NK-92 (cell line): ENCODE measurements around the gene CD200.
"Not testable (repeated sequence)": the region's sequence is repeated elsewhere in the genome, so short reads cannot be mapped to it uniquely, and the experiment has no call there.

Source experiments
- DNase-seq: peaks from one replicate; lab custom pipeline; 2025; ENCODE audit not compliant: unreplicated experiment; lab: John Stamatoyannopoulos, UW

CD200 gene

GRCh38 chr3:112357930-112358780 is 25.2 kb downstream of the CD200 start:
- no peak for DNase-seq

DNA sequence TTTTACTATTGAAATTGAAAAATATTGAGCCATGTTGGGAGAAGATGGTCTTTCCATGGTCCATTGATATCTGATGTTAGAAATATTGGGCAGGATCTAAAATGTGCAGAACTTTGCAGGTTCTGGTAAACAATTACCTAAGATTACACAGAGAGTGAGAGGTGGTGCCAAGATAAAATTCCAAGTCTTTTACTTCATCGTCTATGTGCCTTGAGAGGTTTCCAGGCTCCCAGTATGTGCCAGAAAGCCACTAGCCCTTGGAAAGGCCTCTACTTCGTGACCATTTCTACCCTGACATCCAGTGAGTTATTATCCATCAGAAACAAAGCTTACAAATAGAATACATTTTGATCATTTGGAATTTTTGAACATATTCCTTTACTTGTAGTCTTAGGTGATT is 27.6 kb downstream of the CD200 start:
- no peak for DNase-seq

DNA sequence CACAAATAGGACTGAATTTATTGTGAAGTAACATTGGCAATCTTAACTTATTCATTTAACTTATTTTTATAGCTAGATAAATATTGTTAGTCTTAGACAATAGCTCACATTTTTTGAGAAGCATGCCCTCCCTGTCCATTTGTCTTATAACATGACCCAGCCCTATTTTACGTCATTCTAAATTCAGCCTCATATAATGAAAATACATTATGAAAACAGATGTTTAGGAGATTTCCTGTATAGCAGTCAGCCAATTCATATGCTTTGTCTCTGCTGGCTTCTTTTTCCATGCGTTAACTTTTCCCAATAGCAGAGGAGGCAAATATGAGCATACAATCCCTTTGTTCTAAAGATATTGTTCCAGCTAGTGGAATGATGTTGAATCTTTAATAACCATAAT is 29.3 kb downstream of the CD200 start:
- no peak for DNase-seq

DNA sequence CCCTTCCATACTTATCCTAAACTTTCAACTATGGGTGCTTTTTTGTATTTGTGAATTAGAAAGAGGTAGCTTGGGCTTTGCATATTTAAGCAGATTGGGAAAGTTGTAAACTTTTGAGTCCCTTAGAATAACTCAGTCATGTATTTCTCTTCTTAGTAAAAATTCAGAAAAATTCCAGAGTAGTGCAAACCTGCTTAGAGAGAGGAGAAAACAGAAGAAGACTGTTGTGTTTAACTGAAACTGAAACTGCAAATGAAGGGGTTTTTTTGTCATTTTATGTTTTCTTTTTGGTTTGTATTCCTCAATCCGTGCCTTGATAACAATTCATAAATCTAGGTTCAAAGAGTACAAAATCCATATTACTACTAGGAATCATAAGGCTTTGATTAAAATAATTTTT is 31.3 kb downstream of the CD200 start:
- DNase-seq, result no peak

GRCh38 chr3:112365035-112365434 is 32.1 kb downstream of the CD200 start:
- no peak for DNase-seq

DNA sequence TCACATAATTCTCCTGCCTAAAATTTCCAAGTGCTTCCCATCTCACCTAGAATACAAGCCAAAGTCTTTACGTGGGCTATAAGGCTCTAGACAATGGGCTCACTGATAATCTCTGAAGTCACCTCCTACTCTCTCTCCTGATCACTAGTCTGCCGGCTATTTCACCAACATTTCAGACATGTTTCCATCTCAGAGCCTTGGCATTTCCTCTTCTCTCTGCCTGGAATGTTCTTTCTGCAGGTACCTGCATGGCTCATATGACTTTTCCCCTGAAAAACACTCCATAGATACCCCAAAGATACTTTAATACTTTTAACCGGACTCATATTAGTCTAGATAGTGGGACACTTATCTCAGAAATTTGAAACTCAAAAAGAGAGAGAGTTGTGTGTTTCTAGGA is 32.7 kb downstream of the CD200 start:
- DNase-seq, result no peak

GRCh38 chr3:112366522-112366921 is 33.6 kb downstream of the CD200 start:
- DNase-seq, result no peak

DNA sequence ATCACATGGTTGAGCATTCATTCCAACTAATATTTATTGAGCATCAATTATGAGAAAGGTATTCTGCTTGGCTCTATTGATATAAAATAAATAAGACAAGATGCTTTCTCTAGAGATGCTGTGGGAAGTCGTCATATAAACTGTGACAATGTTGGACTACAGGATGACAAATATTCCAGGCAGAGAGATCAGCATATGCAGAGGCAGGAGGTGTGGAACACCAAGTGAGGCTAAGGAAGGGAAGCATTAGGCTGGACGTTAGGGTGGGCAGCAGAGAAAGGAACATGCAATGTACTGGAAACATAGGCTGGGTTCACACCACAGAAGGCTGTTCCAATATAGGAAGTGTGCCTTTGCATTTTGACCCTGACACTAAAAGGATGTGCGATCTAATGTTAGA is 38.6 kb downstream of the CD200 start:
- no peak for DNase-seq

- no peak for DNase-seq
These were observed 39.4 kb downstream of the CD200 start for GRCh38 chr3:112372396-112372795.

- no peak for DNase-seq
These were observed 40.5 kb downstream of the CD200 start for GRCh38 chr3:112373476-112373875.

DNA sequence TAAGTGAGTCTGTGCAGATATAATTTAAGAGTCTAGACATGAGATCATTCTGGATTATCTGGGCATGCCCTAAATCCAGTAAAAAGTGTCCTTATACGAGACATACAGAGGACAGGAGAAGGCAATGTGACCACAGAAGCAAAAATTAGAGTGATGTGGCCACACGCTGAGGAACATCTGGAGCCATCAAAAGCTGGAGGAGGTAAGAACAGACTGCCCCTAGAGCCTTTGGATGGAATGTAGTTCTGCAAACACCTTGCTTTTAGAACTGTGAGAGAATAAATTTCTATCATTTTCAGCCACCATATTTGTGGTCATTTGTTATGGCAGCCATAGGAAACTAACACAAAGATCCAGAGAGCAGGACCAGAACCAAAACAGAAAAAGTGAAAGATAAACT is 41.0 kb downstream of the CD200 start:
- DNase-seq, result no peak

- no peak for DNase-seq
These were observed 41.4 kb downstream of the CD200 start for GRCh38 chr3:112374333-112374734.

GRCh38 chr3:112375117-112375516 is 42.2 kb downstream of the CD200 start:
- no peak for DNase-seq

DNA sequence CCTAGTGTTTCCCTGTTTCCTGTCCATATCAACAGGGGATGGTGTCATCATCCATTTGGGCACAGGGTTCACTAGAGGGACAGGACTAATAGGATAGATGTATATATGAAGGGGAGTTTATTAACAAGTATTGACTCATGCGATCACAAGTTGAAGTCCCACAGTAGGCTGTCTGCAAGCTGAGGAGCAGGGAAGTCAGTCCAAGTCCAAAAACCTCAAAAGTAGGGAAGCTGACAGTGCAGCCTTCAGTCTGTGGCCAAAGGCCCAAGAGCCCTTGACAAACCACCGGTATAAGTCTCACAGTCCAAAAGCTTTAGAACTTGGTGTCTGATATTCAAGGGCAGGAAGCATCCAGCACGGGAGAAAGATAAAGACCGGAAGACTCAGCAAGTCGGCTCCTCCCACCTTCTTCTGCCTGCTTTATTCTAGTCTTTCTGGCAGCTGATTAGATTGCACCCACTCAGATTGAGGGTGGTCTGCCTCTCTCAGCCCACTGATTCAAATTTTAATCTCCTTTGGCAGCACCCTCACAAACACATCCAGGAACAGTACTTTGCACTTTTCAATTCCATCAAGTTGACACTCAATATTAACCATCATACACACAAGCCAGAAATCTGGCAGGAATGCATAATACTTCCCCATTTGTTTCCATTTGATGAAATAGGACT is 43.4 kb downstream of the CD200 start:
- no peak for DNase-seq

DNA sequence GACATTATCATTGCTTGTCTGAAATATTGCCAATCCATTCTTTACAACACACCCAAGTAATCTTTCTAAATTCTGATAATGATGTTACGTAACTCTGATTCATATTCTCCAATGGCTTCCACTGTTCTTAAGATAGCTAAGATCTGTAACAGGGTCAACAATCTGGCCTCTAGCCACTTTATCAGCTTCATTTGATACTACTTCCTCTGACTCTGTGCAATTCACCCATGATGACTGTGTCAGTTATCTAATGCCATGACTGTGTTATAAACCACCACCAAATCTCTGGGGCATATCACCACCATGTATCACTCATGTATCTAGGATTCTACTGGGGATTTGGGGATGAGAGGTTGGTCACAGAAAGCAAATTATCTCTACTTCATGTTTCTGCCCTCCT is 44.0 kb downstream of the CD200 start:
- DNase-seq, result no peak

- DNase-seq, result no peak
These were observed 44.7 kb downstream of the CD200 start for GRCh38 chr3:112377568-112378071.

DNA sequence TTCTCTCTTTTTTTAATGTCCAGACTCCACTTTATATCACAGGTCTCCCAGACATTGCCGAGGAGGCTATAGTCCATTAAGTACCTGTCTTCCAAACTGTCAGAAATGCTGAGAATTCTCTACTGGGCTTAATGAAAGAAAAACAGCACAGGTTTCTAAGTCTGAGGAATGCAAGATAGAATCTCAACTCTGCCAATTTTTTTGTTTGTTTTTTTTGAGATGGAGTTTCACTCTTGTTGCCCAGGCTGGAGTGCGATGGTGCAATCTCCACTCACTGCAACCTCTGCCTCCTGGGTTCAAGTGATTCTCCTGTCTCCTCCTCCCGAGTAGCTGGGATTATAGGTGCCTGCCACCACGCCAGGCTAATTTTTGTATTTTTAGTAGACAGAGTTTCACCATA is 45.4 kb downstream of the CD200 start:
- not testable (repeated sequence) for DNase-seq

GRCh38 chr3:112379020-112379690 is 46.2 kb downstream of the CD200 start:
- DNase-seq, result no peak

GRCh38 chr3:112381673-112382542 is 49.0 kb downstream of the CD200 start:
- no peak for DNase-seq

DNA sequence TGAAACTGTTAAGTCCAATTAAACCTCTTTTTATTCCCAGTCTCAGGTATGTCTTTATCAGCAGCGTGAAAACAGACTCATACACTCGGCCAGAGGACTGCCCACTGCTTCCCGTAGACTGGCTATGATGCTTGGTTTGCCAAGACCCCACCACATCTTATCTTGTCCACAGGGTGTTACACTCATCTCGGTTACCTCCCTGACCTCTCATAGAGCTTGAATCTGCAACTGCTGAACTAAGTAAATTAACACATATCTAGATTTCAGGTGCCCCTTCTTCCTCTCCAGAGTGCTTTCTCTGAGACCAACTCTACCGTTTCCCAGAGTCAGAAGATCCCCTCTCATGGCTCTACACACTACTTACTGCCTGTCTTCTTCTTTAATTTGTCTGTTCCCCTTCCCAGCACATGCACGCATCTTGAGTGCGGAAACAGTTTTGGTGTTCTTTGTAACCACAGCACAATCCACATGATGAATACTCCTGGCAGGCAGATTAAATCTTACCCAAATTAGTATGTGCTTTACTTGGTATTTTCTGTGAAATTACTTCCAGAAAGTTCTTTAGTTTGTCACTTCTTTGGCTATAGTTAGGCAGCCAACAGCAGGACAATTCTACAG is 49.7 kb downstream of the CD200 start:
- DNase-seq, result no peak
